Hematopoietic multipotent progenitor cell treated with erythropoietin and hydrocortisone succinate and interleukin-3 and kit ligand, for 6 days (in vitro differentiated cells): ENCODE data around the gene E2F7.
"Not testable (repeated sequence)": the region's sequence is repeated elsewhere in the genome, so short reads cannot be mapped to it uniquely, and the experiment has no call there.

Experiments used
- DNase-seq: peaks from one replicate; pipeline ENCODE4 v3.0.0-alpha.2; 2015

Gene E2F7, protein sequence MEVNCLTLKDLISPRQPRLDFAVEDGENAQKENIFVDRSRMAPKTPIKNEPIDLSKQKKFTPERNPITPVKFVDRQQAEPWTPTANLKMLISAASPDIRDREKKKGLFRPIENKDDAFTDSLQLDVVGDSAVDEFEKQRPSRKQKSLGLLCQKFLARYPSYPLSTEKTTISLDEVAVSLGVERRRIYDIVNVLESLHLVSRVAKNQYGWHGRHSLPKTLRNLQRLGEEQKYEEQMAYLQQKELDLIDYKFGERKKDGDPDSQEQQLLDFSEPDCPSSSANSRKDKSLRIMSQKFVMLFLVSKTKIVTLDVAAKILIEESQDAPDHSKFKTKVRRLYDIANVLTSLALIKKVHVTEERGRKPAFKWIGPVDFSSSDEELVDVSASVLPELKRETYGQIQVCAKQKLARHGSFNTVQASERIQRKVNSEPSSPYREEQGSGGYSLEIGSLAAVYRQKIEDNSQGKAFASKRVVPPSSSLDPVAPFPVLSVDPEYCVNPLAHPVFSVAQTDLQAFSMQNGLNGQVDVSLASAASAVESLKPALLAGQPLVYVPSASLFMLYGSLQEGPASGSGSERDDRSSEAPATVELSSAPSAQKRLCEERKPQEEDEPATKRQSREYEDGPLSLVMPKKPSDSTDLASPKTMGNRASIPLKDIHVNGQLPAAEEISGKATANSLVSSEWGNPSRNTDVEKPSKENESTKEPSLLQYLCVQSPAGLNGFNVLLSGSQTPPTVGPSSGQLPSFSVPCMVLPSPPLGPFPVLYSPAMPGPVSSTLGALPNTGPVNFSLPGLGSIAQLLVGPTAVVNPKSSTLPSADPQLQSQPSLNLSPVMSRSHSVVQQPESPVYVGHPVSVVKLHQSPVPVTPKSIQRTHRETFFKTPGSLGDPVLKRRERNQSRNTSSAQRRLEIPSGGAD

DNA sequence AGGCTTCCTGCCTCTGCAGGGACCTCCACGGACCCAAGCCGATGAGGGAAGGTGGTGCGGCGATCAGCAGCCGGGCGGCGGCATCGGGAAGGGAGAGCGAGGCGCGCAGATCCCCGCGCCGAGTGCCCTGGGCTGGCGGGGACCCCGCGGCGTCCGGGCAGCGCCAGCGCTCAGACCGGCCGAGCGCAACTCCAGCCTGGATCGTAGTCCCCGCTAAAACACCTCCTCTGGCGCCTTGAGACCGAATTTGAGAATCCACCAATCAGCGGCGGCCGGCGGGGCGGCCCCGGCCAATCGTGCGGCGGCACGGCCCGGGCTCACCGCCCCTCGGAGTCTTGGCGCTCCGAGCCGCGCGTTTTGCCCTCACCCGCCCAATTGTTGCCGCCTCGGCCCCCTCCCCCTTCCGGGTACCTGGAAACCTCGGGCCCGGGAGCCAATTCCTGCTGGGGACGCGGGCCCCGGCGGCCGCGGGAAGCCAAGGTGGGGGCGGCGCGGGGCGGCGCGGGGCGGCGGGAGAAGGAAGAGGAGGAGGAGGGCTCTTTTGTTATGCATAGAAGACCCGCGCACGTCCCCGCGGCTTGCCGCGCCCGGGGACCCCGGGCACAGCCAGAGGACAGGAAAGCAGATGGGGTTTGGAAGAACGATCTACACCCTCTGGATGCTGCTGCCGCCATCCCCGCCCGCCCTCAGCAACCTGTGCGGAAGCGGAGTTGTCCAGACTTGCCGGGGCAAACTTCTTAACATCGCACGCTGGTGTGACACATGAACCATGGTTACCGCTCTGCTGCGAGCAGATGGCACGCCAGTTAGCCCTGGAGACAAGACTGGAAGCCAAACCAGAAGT lies at the start of gene E2F7:
Gene E2F7, minus strand, starts transcription at position 209 of the 844 bp plus-strand sequence. CDS start 934 bp downstream, outside the sequence.
- DNase-seq, result peak; percentile 95

DNA sequence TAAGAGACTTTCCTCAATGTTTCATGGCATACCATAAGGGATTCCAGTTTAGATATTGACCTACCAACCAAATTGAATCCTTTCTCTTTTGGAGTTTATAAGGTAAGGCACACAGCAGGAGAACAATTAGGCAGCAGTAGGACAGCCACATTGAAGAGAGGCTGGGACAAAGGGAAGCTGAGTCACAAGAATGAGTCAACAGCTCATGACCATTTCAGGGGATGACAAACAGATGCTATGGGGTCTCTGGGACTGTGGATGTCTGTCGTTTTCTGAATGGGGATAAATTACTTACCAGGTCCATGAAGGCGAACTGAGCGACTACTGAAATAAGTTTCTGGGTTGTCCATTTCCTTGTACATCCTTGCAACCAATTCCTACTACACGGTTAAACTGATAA lies 48.6 kb upstream of the E2F7 start:
- no peak for DNase-seq

DNA sequence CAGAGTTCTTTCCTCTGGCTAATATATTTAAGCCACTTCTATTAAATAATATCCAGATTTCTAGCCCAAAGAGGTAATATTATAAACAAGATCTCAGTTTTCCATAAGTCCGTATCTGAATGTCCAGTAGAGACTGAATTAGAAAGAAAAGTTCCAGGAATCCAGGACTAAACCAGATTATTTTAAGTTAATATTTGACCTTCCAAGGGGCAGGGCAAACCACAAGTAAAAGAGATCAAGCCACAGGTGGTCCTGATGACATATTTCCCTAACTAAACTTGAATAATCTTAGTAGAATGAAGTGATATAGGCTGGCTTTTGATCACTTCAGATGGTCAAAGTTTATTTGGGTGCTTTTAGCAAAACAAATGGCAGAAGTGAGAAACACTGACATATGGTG lies 43.3 kb upstream of the E2F7 start:
- no peak for DNase-seq

DNA sequence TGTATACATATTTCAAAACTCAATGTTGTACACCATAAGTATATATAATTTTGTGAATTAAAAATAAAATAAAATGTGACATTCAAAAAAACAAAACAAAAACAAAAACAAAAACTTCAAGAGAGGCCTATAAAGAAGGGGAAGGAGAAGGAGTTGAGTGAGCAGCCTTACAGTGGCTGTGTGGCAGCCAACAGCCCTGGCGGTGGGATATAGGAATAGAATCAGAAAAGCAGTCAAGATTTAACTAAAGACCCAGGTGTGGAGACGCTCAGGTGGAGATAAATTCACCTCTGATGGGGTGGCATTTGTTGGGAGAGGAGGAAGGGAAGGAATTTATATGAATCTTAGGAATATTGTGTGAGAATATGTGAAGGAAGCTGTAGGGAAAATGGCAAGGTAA lies 41.8 kb upstream of the E2F7 start:
- no peak for DNase-seq

DNA sequence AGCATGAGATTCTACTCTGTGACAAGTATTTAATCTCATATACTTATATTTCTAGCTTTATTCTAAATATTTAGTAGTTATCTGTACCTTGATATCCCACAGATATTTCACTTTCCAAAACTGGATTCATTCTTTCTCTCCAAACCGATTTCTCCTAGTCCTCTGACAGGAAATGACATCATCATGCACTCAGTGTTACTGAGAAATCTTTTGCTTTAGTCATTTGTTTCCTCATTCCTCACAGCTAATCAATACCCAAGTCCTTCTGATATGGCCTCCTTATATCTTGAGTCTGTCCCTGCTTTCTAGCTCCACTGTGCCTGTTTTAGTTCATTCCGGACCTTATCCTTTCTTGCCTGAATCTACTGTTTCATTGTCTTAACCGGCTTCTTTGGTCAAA lies 39.4 kb upstream of the E2F7 start:
- DNase-seq, result no peak

DNA sequence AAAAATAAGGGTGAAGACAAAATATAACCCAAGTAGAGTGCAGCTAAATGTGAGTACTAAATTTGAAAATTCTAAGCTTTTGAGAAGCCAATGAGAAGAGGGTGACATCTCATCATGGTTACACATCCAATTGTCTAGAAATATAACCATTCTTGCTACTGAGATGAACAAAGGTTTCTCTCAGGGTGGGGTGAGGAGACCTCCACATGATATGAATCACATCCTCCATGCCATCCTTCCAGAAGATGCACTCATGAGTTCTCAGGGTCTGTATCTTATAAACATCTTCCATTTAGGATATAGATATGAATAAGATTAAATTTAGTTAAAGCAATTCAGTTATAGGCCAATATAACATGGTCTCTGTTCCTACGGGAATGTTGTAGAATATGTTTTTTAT lies 38.9 kb upstream of the E2F7 start:
- DNase-seq, result no peak

DNA sequence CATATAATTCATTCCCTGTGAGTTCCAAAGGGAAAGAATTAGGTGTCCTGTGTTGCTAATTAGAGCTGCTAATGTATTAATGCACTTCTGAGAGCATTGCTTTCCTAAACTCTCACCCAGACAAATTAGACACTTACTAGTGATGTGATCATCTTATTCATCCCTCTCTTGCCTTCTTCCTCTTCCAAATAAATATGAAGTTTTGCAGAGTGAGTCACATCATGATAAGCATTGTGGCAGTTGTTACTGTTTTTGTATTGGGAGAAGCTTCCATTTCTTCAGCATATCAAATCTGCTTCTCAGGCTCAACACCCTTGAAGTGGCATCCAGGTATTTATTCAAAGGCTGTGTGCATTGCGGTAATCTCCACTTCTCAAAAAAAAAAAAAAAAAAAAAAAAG lies 37.3 kb upstream of the E2F7 start:
- DNase-seq, result no peak

DNA sequence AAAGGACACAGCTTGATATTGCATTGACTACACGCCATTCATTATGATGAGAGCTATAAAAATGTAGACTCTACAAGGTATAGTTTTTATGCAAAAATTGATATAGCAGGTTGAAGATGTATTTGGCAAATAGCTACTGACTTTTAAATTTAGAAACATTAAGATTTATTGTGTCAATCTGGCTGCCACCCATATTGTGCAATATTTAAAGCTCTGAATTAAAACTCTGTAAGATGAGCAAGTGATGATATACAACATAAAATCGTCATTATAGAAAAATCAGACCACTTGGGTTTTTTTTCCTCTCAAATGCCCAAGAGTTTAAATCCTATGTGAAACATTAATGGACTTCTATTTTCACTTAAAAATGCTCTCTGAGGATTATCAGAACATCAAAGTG lies 36.8 kb upstream of the E2F7 start:
- no peak for DNase-seq

DNA sequence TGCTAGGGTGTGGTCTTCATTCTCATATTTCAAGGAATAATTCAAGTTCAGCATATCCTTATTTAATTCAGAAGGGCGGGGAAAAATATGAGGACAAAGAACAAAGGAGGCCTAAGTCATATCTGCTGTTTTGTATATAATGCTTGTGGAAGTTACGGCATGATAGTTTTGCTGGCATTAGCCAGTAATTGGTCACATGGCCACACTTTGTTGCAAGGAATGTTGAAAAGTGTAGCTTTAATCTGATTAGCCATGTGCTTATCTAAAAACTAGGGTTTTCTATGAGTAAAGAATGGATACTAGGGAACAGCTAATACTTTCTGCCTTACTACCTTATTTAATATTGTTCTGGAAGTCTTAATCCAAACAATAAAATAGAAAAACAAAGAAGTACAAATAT lies 34.4 kb upstream of the E2F7 start:
- DNase-seq, result no peak

DNA sequence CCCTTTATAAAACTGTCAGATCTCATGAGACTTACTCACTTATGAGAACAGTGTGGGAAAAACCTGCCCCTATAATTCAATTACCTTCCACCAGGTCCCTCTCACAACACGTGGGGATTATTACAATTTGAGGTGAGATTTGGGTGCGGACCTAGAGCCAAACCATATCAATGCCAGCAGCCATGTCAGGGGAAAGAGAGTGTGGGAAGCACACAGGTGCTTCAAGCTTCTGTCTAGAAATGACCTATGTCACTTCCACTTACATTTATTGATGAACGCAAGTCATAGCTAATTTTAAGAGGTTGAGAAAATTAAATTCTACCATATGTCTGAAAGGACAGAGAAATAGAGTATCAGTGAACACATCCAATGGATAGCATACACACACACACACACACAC lies 32.5 kb upstream of the E2F7 start:
- DNase-seq, result no peak

DNA sequence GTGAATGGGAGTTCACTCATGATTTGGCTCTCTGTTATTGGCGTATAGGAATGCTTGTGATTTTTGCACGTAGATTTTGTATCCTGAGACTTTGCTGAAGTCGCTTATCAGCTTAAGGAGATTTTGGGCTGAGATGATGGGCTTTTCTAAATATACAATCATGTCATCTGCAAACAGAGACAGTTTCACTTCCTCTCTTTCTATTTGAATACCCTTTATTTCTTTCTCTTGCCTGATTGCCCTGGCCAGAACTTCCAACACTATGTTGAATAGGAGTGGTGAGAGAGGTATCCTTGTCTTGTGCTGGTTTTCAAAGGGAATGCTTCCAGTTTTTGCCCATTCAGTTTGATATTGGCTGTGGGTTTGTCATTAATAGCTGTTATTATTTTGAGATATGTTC lies 26.9 kb upstream of the E2F7 start:
- DNase-seq, result not testable (repeated sequence)

DNA sequence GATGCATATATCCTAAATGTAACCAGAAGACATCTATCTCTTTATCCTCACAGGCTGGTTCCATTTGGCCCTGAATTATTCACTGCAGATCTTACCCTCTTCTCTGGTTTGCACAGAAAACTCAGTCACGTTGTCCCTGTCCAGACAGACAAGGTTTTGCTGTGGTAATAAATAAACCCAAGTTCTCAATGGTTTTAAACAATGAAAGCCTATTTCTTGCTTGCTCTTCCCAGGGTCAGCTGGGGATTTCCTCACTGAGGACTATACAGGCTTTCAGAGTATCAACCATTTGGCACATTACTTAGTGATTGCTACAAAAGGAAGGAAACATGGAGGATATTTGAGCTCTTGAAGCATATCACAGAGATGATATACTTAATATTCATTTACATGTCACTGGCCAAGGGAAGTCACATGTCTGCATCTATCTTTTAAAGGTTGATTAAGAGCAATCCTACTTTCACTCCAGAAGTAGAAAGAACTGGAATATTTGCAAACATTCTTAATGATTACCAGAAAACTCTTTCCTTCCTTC lies 24.4 kb upstream of the E2F7 start:
- DNase-seq, result no peak

DNA sequence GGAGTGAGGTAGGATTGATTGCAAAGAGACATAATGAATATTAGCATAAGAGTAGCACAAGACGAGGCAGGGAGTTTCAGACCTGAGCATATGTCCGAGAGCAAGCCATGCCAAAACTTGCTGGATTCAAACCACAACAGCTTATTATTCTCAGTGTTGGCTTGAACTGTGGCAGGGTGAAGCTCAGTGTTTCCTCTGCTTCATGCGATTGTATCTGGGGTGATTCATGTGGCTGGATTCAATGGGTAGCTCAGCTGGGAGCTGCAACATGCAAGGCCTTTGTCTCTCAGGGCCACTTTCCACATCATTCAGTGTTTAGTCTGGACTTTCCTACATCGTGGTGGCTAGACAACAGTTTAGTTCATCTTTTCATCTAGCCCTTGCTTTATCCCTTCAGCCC lies 22.1 kb upstream of the E2F7 start:
- no peak for DNase-seq

DNA sequence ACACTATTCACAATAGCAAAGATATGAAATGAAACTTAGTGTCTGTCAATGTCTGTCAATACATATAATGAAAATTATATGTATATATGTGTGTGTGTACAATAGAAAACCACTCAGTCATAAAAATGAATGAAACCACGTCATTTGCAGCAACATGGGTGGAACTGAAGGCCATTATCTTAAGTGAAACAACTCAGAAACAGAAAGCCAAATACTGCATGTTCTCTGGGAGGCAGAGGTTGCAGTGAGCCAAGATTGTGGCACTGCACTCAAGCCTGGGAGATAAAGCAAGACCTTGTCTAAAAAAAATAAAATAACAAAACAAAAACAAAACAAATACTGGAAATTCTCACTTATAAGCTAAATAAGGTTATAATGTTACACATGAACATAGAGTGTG lies 16.7 kb upstream of the E2F7 start:
- no peak for DNase-seq

DNA sequence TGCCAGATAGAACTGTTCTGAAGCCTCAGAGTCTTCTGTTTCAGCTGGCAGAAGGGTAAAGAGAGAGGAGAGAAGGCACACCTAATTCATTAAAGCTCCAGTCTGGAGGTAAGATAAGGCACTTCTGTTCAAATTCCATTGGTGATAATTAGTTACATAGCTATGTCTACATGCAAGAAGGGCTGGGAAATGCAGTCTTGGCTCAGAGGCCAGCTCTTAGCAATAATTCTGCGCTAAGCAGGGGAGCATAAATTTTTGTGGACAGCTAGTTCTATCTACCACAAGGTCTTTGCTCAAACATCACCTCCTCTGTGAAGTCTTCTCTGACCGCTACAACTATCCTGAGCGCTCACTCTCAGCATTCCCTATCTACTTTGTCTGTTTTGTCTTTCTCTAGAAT lies 14.3 kb upstream of the E2F7 start:
- peak; percentile 24 for DNase-seq

DNA sequence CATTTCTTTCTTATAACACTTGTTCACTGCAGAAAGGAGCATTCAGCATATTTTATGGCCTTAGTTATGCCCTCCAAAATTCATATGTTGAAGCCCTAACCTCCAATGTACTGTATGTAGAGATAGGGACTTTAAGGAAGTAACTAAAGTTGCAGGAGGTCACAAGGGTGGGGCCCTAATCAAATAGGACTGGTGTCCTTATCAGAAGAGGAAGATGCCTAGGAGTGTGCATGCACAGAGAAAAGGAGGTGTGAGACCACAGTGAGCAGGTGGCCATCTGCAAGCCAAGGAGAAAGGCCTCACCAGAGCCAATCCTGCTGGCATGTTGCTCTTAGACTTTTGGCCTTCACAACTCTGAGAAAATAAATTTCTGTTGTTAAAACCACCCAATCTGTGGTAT lies 12.9 kb upstream of the E2F7 start:
- DNase-seq, result peak; percentile 79

DNA sequence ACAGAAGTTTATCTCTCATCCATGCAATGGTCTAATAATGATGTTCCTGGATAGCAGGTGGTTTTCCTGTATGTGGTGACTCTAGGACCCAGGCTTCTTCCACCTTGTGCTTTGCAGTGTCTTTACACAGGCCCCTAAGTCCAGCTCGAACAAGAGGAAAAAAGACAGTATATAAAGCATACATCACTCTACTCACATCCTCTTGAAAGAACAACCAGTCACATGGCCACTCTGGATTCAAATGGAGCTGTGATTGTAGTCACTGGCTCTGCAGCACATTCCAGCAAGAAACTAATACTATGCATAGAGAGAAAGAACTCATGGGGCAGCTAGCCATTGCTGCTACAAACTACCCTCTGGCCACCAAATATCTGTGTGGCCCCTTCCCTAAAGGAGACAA lies 11.5 kb upstream of the E2F7 start:
- no peak for DNase-seq

DNA sequence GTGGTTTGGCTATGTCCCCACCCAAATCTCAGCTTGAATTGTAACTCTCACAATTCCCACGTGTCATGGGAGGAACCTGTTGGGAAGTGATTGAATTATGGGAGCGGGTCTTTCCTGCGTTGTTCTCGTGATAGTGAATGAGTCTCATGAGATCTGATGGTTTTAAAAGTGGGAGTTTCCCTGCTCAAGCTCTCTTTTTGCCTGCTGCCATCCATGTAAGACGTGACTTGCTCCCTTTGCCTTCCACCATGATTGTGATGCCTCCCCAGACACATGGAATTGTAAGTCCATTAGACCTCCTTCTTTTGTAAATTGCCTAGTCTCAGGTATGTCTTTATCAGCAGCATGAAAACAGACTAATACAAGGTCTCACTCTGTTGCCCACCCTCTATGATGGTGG lies 8.5 kb upstream of the E2F7 start:
- not testable (repeated sequence) for DNase-seq

DNA sequence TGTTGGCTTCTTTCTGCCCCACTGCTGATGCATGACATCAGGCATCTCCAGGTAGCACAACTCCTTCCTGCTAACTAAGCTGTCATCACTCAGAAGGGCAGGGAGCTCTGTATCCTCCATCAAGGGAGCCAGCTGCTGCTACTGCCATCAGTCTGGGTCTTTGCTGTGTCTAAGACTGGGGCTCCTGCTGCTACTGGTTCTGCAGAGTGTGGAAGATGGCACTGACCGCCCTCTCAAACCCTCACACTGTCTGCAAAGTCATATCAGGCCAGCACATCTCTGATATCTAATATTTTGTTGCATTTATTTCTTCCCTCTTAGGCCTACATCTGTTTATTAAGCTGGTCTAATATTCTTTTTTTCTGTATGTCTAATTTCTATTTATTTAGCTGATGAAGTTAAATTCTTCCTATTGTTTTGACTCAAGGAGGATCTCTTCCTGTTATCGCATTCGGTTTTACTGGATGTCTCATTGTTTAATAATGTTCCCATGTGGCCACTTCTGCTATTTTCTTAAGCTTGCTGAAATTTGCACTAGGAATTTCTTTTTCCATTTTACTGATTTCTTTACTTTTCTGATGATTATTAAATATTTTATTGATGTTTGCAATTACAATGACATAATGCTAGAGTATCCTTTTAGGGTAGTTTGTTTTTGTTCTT lies 7.6 kb upstream of the E2F7 start:
- DNase-seq, result no peak

DNA sequence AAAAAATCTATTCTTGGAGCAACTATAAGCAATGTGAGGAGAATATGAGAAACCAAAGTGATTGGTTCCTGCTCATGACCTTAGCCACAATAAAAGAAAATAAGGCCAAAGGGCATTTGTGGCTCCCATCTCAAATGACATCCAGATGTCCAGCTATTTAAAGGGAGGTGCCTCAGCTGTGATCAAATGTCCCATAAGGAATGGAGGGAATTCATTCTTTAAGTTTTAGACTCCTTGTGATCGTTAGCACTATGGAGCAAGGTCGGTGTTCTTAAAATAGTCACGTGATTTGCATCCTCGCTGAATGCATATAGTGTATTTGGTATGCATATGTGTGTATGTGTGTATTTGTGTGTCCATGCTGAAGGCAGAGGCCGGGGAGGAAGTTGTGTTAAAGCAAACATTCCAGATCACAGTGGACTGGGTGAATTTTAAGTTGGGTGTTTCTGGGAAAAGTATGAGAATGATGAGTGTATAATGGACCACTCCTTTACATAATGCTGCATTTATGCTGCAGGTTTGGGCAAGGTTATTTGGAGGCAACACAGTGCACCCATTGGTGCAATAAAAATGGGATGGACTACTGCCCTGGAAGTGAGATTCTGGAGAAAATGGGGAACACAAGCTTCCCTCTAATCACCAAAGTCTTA lies 5.6 kb upstream of the E2F7 start:
- no peak for DNase-seq

DNA sequence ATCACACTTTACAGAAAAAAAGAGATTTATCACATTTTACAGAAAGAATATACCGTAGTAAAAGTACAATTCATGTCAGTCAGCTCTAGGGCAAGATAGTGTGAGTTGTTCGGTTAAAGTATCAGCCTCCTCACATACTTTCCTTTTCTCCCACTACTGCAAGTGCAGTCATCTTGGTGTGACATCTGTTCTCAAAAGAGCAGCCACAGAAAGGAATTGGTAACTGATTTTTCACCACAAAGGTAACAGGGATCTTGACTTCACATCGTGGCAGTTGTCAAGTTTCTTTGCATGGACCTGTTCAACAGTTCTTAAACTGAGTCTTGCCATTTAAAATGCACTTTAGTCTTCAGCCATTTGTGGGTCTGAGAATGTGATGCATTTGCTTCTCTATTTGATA lies 5.0 kb upstream of the E2F7 start:
- DNase-seq, result no peak

DNA sequence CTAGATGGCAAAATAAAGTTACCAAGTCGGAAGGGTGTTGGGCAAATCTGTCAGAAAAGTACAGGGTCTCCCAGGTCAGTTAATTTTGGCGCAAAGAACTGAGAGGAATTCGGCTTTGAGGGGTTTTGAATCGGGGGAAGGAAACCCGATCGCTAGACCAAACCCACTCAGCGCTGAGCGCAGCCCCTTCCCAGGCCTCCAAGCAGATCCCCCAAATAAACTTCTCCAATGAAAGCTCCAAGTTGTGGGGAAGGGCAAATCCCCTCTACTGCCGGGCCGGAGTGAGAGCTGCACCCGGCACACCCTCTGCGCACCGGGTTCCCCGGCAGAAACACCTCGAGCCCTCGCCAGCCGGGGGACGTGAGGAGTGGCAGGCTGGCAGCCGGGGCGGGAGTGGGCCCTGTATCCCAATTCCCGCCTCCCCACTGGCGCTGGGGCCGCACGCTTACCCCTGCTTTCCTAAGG lies 441 bp downstream of the E2F7 start:
- peak; percentile 48 for DNase-seq
